IPS-20b (cell line): ENCODE data around the gene KRTAP25-1.

Experiments used
- H3K27ac ChIP-seq: one replicate; pipeline ENCODE4 v1.5.1; 2013; ENCODE audit warnings: low read length
- H3K27me3 ChIP-seq: 2 replicates; pipeline ENCODE4 v1.6.1; 2013; ENCODE audit warnings: mild to moderate bottlenecking, low read length, inconsistent platforms; ENCODE audit not compliant: insufficient read depth
- H3K36me3 ChIP-seq: 2 replicates; pipeline ENCODE4 v1.6.1; 2013; ENCODE audit warnings: low read depth, mild to moderate bottlenecking, inconsistent platforms, low read length, moderate library complexity; ENCODE audit not compliant: insufficient read depth
- H3K4me1 ChIP-seq: 2 replicates; pipeline ENCODE4 v1.6.1; 2013; ENCODE audit warnings: mild to moderate bottlenecking, control low read depth, inconsistent platforms, low read length, moderate library complexity; ENCODE audit not compliant: insufficient read depth
- H3K4me3 ChIP-seq: 2 replicates; pipeline ENCODE4 v1.5.1; 2013; ENCODE audit warnings: mild to moderate bottlenecking, low read length, inconsistent platforms
- H3K9ac ChIP-seq: 2 replicates; pipeline ENCODE4 v1.6.1; 2013; ENCODE audit warnings: low read depth, mild to moderate bottlenecking, inconsistent platforms, low read length, moderate library complexity
- H3K9me3 ChIP-seq: 2 replicates; pipeline ENCODE4 v1.6.1; 2013; ENCODE audit warnings: mild to moderate bottlenecking, low read depth, low read length, inconsistent platforms; ENCODE audit not compliant: insufficient read depth

Gene KRTAP25-1

GRCh38 chr21:30305136-30305535 lies 15.8 kb upstream of the KRTAP25-1 start:
- Histone ChIP-seq H3K9me3 (no peaks in the 10 kb centered on the region), H3K4me3 (no peak overlapping the region), H3K9ac (no peak overlapping the region), H3K27ac (no peak overlapping the region), H3K36me3 (no peaks in the 10 kb centered on the region), H3K27me3 (no peaks in the 10 kb centered on the region), H3K4me1 (no peaks in the 10 kb centered on the region)

GRCh38 chr21:30282850-30283249 lies 6.5 kb downstream of the KRTAP25-1 start, which contains the start of gene KRTAP24-1:
KRTAP24-1 (minus strand) TSS chr21:30282950; CDS start chr21:30282932, 18 bp downstream.
- Histone ChIP-seq H3K36me3 (no peaks in the 10 kb centered on the region), H3K9me3 (no peaks in the 10 kb centered on the region), H3K27me3 (no peaks in the 10 kb centered on the region), H3K4me1 (no peaks in the 10 kb centered on the region), H3K9ac (no peak within 1 kb of the TSS), H3K27ac (no peak within 1 kb of the TSS), H3K4me3 (no peak within 1 kb of the TSS)

- Histone ChIP-seq H3K27me3 (no peaks in the 10 kb centered on the region), H3K27ac (no peak overlapping the region), H3K9me3 (no peaks in the 10 kb centered on the region), H3K4me3 (no peak overlapping the region), H3K9ac (no peak overlapping the region), H3K4me1 (no peaks in the 10 kb centered on the region), H3K36me3 (no peaks in the 10 kb centered on the region)
Observed at GRCh38 chr21:30271611-30272010, 17.7 kb downstream of the KRTAP25-1 start.

- Histone ChIP-seq H3K27me3 (no peaks in the 10 kb centered on the region), H3K36me3 (no peaks in the 10 kb centered on the region), H3K9me3 (no peaks in the 10 kb centered on the region), H3K9ac (no peak overlapping the region), H3K4me3 (no peak overlapping the region), H3K4me1 (no peaks in the 10 kb centered on the region), H3K27ac (no peak overlapping the region)
Observed at GRCh38 chr21:30271156-30271555, 18.2 kb downstream of the KRTAP25-1 start.

- no peak overlapping the region for H3K9ac ChIP-seq
- no peaks in the 10 kb centered on the region for H3K9me3 ChIP-seq
- no peaks in the 10 kb centered on the region for H3K4me1 ChIP-seq
- no peak overlapping the region for H3K27ac ChIP-seq
- no peaks in the 10 kb centered on the region for H3K36me3 ChIP-seq
- no peaks in the 10 kb centered on the region for H3K27me3 ChIP-seq
- H3K4me3 ChIP-seq, result no peak overlapping the region
Observed at GRCh38 chr21:30269803-30270530, 19.3 kb downstream of the KRTAP25-1 start.

GRCh38 chr21:30268608-30269197 lies 20.6 kb downstream of the KRTAP25-1 start:
- no peaks in the 10 kb centered on the region for H3K9me3 ChIP-seq
- H3K9ac ChIP-seq, result no peak overlapping the region
- H3K4me1 ChIP-seq, result no peaks in the 10 kb centered on the region
- H3K27ac ChIP-seq, result no peak overlapping the region
- H3K27me3 ChIP-seq, result no peaks in the 10 kb centered on the region
- no peaks in the 10 kb centered on the region for H3K36me3 ChIP-seq
- no peak overlapping the region for H3K4me3 ChIP-seq

GRCh38 chr21:30257773-30258172 lies 31.5 kb downstream of the KRTAP25-1 start:
- Histone ChIP-seq H3K9ac (no peak overlapping the region), H3K27me3 (no peaks in the 10 kb centered on the region), H3K27ac (no peak overlapping the region), H3K4me1 (no peaks in the 10 kb centered on the region), H3K9me3 (no peaks in the 10 kb centered on the region), H3K4me3 (no peak overlapping the region), H3K36me3 (no peaks in the 10 kb centered on the region)

- H3K9ac ChIP-seq, result no peak overlapping the region
- H3K27me3 ChIP-seq, result no peaks in the 10 kb centered on the region
- H3K36me3 ChIP-seq, result no peaks in the 10 kb centered on the region
- H3K4me1 ChIP-seq, result no peaks in the 10 kb centered on the region
- H3K27ac ChIP-seq, result no peak overlapping the region
- no peak overlapping the region for H3K4me3 ChIP-seq
- no peaks in the 10 kb centered on the region for H3K9me3 ChIP-seq
Observed at GRCh38 chr21:30256100-30256499, 33.2 kb downstream of the KRTAP25-1 start.

- Histone ChIP-seq H3K4me1 (no peaks in the 10 kb centered on the region), H3K27me3 (no peaks in the 10 kb centered on the region), H3K27ac (no peak overlapping the region), H3K9me3 (no peaks in the 10 kb centered on the region), H3K36me3 (no peaks in the 10 kb centered on the region), H3K4me3 (no peak overlapping the region), H3K9ac (no peak overlapping the region)
Observed at GRCh38 chr21:30255679-30256078, 33.6 kb downstream of the KRTAP25-1 start.

- no peaks in the 10 kb centered on the region for H3K9me3 ChIP-seq
- H3K9ac ChIP-seq, result no peak overlapping the region
- H3K36me3 ChIP-seq, result no peaks in the 10 kb centered on the region
- no peaks in the 10 kb centered on the region for H3K27me3 ChIP-seq
- H3K4me3 ChIP-seq, result no peak overlapping the region
- no peaks in the 10 kb centered on the region for H3K4me1 ChIP-seq
- no peak overlapping the region for H3K27ac ChIP-seq
Observed at GRCh38 chr21:30251781-30252180, 37.5 kb downstream of the KRTAP25-1 start.

- Histone ChIP-seq H3K4me1 (no peaks in the 10 kb centered on the region), H3K27me3 (no peaks in the 10 kb centered on the region), H3K36me3 (no peaks in the 10 kb centered on the region), H3K9ac (no peak overlapping the region), H3K27ac (no peak overlapping the region), H3K9me3 (no peaks in the 10 kb centered on the region), H3K4me3 (no peak overlapping the region)
Observed at GRCh38 chr21:30249936-30250335, 39.4 kb downstream of the KRTAP25-1 start.

- Histone ChIP-seq H3K9me3 (no peaks in the 10 kb centered on the region), H3K27ac (no peak overlapping the region)
Observed at GRCh38 chr21:30248844-30249243, 40.5 kb downstream of the KRTAP25-1 start.

More at GRCh38 chr21:30248844-30249243, 40.5 kb downstream of the KRTAP25-1 start:
- no peaks in the 10 kb centered on the region for H3K36me3 ChIP-seq
- no peak overlapping the region for H3K4me3 ChIP-seq
- no peaks in the 10 kb centered on the region for H3K4me1 ChIP-seq
- no peak overlapping the region for H3K9ac ChIP-seq
- no peaks in the 10 kb centered on the region for H3K27me3 ChIP-seq
